NCI-H1105 treated with DMSO at 0.1 percent for 48 hours (cell line): ENCODE data around the gene CTNNA3.

ENCODE experiments used
- DNase-seq: peaks from one replicate; lab custom pipeline; 2025; lab: John Stamatoyannopoulos, UW

Gene CTNNA3

GRCh38 chr10:67327626-67328535, 368.1 kb downstream of the CTNNA3 start:
- no peak for DNase-seq

- no peak for DNase-seq
Observed at GRCh38 chr10:67319976-67320375, 376.0 kb downstream of the CTNNA3 start.

- no peak for DNase-seq
Observed at GRCh38 chr10:67308912-67309311, 387.1 kb downstream of the CTNNA3 start.

- DNase-seq, result no peak
Observed at GRCh38 chr10:67306588-67307205, 389.3 kb downstream of the CTNNA3 start.

- no peak for DNase-seq
Observed at GRCh38 chr10:67302701-67303100, 393.3 kb downstream of the CTNNA3 start.

GRCh38 chr10:67299761-67300160, 396.2 kb downstream of the CTNNA3 start:
- DNase-seq, result no peak

- DNase-seq, result no peak
Observed at GRCh38 chr10:67297637-67298181, 398.3 kb downstream of the CTNNA3 start.

- DNase-seq, result no peak
Observed at GRCh38 chr10:67296926-67297325, 399.1 kb downstream of the CTNNA3 start.

GRCh38 chr10:67288688-67289410, 407.1 kb downstream of the CTNNA3 start:
- no peak for DNase-seq

- no peak for DNase-seq
Observed at GRCh38 chr10:67284589-67284988, 411.4 kb downstream of the CTNNA3 start.

GRCh38 chr10:67282871-67283270, 413.1 kb downstream of the CTNNA3 start:
- no peak for DNase-seq

- no peak for DNase-seq
Observed at GRCh38 chr10:67280405-67280804, 415.6 kb downstream of the CTNNA3 start.

GRCh38 chr10:67277402-67277801, 418.6 kb downstream of the CTNNA3 start:
- DNase-seq, result no peak

- DNase-seq, result no peak
Observed at GRCh38 chr10:67269828-67270227, 426.2 kb downstream of the CTNNA3 start.

GRCh38 chr10:67268146-67268545, 427.8 kb downstream of the CTNNA3 start:
- DNase-seq, result no peak

GRCh38 chr10:67262675-67263074, 433.3 kb downstream of the CTNNA3 start:
- no peak for DNase-seq

GRCh38 chr10:67261300-67261797, 434.6 kb downstream of the CTNNA3 start:
- DNase-seq, result no peak

GRCh38 chr10:67259319-67259929, 436.6 kb downstream of the CTNNA3 start:
- DNase-seq, result no peak

GRCh38 chr10:67257427-67258144, 438.4 kb downstream of the CTNNA3 start:
- no peak for DNase-seq

GRCh38 chr10:67257018-67257417, 439.0 kb downstream of the CTNNA3 start:
- DNase-seq, result no peak

- no peak for DNase-seq
Observed at GRCh38 chr10:67250686-67251085, 445.3 kb downstream of the CTNNA3 start.
